Liver (tissue), 3 donors: ENCODE data around the gene AFAP1L2.

Experiments
- GABPA ChIP-seq, 2 donors: IDR thresholded peaks in 1 of 2; conservative IDR thresholded peaks in 1 of 2; 2 replicates each; pipeline ENCODE4 v1.6.1; 2016; ENCODE audit warnings: antibody characterized with exemption in 2 of 2, mild to moderate bottlenecking in 1 of 2, moderate library complexity in 1 of 2
- HNF4A ChIP-seq, 2 donors: conservative IDR thresholded peaks; 2 replicates each; pipeline ENCODE4 v1.6.1; 2016; ENCODE audit warnings: antibody characterized with exemption in 2 of 2, mild to moderate bottlenecking in 2 of 2
- JUND ChIP-seq, 2 donors: IDR thresholded peaks; 2 replicates each; pipeline ENCODE4 v1.6.1; 2016; ENCODE audit warnings: antibody characterized with exemption in 2 of 2
- RAD21 ChIP-seq, 2 donors: IDR thresholded peaks; 2 replicates each; pipeline ENCODE4 v1.6.1; 2016; ENCODE audit warnings: antibody characterized with exemption in 2 of 2, mild to moderate bottlenecking in 2 of 2
- RXRA ChIP-seq, 2 donors: IDR thresholded peaks; 2 replicates each; pipeline ENCODE4 v1.6.1; 2017 to 2018; ENCODE audit warnings: antibody characterized with exemption in 2 of 2, mild to moderate bottlenecking in 1 of 2
- TAF1 ChIP-seq: conservative IDR thresholded peaks from 2 replicates; pipeline ENCODE4 v1.6.1; 2016; ENCODE audit warnings: antibody characterized with exemption, mild to moderate bottlenecking
- YY1 ChIP-seq: IDR thresholded peaks from 2 replicates; pipeline ENCODE4 v1.6.1; 2016; ENCODE audit warnings: antibody characterized with exemption, mild to moderate bottlenecking
- TF ChIP-seq, protein P1 (sequence below): fragments of 150-350 bp; IDR thresholded peaks from 2 replicates; pipeline ENCODE4 v1.5.1; 2017; ENCODE audit warnings: improper control_type of control experiment, low read depth, low read length; ENCODE audit not compliant: missing input control
- TF ChIP-seq, protein P2 (sequence below): IDR thresholded peaks from 2 replicates; pipeline ENCODE4 v1.6.1; 2016; ENCODE audit warnings: antibody characterized with exemption
- TF ChIP-seq, protein P3 (sequence below): IDR thresholded peaks from 2 replicates; pipeline ENCODE4 v1.6.1; 2016; ENCODE audit warnings: antibody characterized with exemption, mild to moderate bottlenecking
- TF ChIP-seq, protein P4 (sequence below): IDR thresholded peaks from 2 replicates; pipeline ENCODE4 v1.6.1; 2016; ENCODE audit warnings: antibody characterized with exemption
- TF ChIP-seq, protein P5 (sequence below): IDR thresholded peaks from 2 replicates; pipeline ENCODE4 v1.6.1; 2016; ENCODE audit warnings: antibody characterized with exemption
- donor health status: healthy.
- donor health status: healthy.

DNA sequence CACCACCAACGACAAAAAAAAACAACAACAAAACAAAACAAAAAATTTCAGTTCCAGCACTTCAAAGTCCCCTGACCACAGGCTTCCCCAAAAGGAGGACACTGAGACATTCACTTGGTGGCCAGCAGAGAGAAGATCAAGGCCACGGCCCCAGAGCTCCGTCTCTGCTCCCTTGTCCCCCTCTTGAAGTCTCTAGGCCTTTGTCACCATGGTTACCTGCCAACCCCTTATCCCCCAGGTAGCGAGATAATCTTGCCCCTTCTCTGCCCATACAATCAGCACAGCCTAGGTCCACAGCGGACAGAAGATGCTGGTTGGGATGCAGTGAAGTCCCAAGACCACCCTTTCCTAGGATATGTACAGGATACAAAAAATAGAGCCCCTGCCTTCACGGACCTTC lies 30.7 kb downstream of the AFAP1L2 start:
- no peak for TF ChIP-seq GABPA (IDR thresholded peaks at IDR 0.05 in 1 of 2, conservative IDR thresholded peaks at IDR 0.05 in 1 of 2)
- TF ChIP-seq, protein P1, sequence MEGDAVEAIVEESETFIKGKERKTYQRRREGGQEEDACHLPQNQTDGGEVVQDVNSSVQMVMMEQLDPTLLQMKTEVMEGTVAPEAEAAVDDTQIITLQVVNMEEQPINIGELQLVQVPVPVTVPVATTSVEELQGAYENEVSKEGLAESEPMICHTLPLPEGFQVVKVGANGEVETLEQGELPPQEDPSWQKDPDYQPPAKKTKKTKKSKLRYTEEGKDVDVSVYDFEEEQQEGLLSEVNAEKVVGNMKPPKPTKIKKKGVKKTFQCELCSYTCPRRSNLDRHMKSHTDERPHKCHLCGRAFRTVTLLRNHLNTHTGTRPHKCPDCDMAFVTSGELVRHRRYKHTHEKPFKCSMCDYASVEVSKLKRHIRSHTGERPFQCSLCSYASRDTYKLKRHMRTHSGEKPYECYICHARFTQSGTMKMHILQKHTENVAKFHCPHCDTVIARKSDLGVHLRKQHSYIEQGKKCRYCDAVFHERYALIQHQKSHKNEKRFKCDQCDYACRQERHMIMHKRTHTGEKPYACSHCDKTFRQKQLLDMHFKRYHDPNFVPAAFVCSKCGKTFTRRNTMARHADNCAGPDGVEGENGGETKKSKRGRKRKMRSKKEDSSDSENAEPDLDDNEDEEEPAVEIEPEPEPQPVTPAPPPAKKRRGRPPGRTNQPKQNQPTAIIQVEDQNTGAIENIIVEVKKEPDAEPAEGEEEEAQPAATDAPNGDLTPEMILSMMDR, result no peak
- TF ChIP-seq, protein P2, sequence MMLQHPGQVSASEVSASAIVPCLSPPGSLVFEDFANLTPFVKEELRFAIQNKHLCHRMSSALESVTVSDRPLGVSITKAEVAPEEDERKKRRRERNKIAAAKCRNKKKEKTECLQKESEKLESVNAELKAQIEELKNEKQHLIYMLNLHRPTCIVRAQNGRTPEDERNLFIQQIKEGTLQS, result no peak
- no peak for TF ChIP-seq RXRA (IDR thresholded peaks at IDR 0.05)
- no peak for TF ChIP-seq YY1
- no peak for TF ChIP-seq RAD21 (IDR thresholded peaks at IDR 0.05)
- TF ChIP-seq, protein P3, sequence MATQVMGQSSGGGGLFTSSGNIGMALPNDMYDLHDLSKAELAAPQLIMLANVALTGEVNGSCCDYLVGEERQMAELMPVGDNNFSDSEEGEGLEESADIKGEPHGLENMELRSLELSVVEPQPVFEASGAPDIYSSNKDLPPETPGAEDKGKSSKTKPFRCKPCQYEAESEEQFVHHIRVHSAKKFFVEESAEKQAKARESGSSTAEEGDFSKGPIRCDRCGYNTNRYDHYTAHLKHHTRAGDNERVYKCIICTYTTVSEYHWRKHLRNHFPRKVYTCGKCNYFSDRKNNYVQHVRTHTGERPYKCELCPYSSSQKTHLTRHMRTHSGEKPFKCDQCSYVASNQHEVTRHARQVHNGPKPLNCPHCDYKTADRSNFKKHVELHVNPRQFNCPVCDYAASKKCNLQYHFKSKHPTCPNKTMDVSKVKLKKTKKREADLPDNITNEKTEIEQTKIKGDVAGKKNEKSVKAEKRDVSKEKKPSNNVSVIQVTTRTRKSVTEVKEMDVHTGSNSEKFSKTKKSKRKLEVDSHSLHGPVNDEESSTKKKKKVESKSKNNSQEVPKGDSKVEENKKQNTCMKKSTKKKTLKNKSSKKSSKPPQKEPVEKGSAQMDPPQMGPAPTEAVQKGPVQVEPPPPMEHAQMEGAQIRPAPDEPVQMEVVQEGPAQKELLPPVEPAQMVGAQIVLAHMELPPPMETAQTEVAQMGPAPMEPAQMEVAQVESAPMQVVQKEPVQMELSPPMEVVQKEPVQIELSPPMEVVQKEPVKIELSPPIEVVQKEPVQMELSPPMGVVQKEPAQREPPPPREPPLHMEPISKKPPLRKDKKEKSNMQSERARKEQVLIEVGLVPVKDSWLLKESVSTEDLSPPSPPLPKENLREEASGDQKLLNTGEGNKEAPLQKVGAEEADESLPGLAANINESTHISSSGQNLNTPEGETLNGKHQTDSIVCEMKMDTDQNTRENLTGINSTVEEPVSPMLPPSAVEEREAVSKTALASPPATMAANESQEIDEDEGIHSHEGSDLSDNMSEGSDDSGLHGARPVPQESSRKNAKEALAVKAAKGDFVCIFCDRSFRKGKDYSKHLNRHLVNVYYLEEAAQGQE, result no peak
- TF ChIP-seq, protein P4, sequence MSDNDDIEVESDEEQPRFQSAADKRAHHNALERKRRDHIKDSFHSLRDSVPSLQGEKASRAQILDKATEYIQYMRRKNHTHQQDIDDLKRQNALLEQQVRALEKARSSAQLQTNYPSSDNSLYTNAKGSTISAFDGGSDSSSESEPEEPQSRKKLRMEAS, result no peak
- no peak for TF ChIP-seq TAF1
- no peak for TF ChIP-seq HNF4A (conservative IDR thresholded peaks at IDR 0.05)
- TF ChIP-seq, protein P5, sequence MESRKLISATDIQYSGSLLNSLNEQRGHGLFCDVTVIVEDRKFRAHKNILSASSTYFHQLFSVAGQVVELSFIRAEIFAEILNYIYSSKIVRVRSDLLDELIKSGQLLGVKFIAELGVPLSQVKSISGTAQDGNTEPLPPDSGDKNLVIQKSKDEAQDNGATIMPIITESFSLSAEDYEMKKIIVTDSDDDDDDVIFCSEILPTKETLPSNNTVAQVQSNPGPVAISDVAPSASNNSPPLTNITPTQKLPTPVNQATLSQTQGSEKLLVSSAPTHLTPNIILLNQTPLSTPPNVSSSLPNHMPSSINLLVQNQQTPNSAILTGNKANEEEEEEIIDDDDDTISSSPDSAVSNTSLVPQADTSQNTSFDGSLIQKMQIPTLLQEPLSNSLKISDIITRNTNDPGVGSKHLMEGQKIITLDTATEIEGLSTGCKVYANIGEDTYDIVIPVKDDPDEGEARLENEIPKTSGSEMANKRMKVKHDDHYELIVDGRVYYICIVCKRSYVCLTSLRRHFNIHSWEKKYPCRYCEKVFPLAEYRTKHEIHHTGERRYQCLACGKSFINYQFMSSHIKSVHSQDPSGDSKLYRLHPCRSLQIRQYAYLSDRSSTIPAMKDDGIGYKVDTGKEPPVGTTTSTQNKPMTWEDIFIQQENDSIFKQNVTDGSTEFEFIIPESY, result no peak
- no peak for TF ChIP-seq JUND (IDR thresholded peaks at IDR 0.05)
